Mesendoderm (in vitro differentiated cells): Measurements from ENCODE around the gene WDR86.

ENCODE experiments used
- DNase-seq: peaks from one replicate; pipeline ENCODE4 v3.0.0; 2013
- H2AK5ac ChIP-seq: 2 replicates; pipeline ENCODE4 v1.6.1; 2013; ENCODE audit warnings: low read length, inconsistent platforms
- H2BK120ac ChIP-seq: 2 replicates; pipeline ENCODE4 v1.6.1; 2013; ENCODE audit warnings: low read depth, mild to moderate bottlenecking, low read length, moderate library complexity, mixed read lengths
- H2BK15ac ChIP-seq: replicated peaks from 2 replicates; pipeline ENCODE4 v1.6.1; 2013; ENCODE audit warnings: low read depth, mild to moderate bottlenecking, moderate library complexity
- H2BK5ac ChIP-seq: 2 replicates; pipeline ENCODE4 v1.6.1; 2013; ENCODE audit warnings: low read length, inconsistent platforms
- H3K18ac ChIP-seq: 2 replicates; pipeline ENCODE4 v1.6.1; 2013; ENCODE audit warnings: mild to moderate bottlenecking, low read length, mixed read lengths
- H3K23ac ChIP-seq: one replicate; pipeline ENCODE4 v1.6.1; 2013; ENCODE audit warnings: low read length
- H3K27ac ChIP-seq: 2 replicates; pipeline ENCODE4 v1.5.1; 2013; ENCODE audit warnings: low read depth, mild to moderate bottlenecking, inconsistent platforms, low read length, moderate library complexity
- H3K27me3 ChIP-seq: 2 replicates; pipeline ENCODE4 v1.6.1; 2013; ENCODE audit warnings: low read length, control low read depth, mild to moderate bottlenecking, inconsistent platforms; ENCODE audit not compliant: insufficient read depth, poor library complexity
- H3K36me3 ChIP-seq: 2 replicates; pipeline ENCODE4 v1.6.1; 2013; ENCODE audit warnings: low read length, inconsistent platforms; ENCODE audit not compliant: control insufficient read depth, insufficient read depth
- H3K4ac ChIP-seq: one replicate; pipeline ENCODE4 v1.6.1; 2013; ENCODE audit warnings: low read depth, mild to moderate bottlenecking, low read length, moderate library complexity
- H3K4me1 ChIP-seq: 2 replicates; pipeline ENCODE4 v1.6.1; 2013; ENCODE audit warnings: low read depth, low read length, inconsistent platforms; ENCODE audit not compliant: control insufficient read depth
- H3K4me2 ChIP-seq: 2 replicates; pipeline ENCODE4 v1.6.1; 2013; ENCODE audit warnings: low read length
- H3K4me3 ChIP-seq: 2 replicates; pipeline ENCODE4 v1.5.1; 2013; ENCODE audit warnings: mild to moderate bottlenecking, low read length
- H3K56ac ChIP-seq: one replicate; pipeline ENCODE4 v1.6.1; 2013; ENCODE audit warnings: low read length
- H3K79me1 ChIP-seq: 2 replicates; pipeline ENCODE4 v1.6.1; 2013; ENCODE audit warnings: low read length, inconsistent platforms
- H3K79me2 ChIP-seq: 2 replicates; pipeline ENCODE4 v1.6.1; 2013; ENCODE audit warnings: mild to moderate bottlenecking, low read length; ENCODE audit not compliant: control insufficient read depth, insufficient read depth
- H3K9ac ChIP-seq: 2 replicates; pipeline ENCODE4 v1.6.1; 2013; ENCODE audit warnings: low read length, inconsistent platforms
- H4K5ac ChIP-seq: one replicate; pipeline ENCODE4 v1.6.1; 2013; ENCODE audit warnings: low read length
- H4K8ac ChIP-seq: one replicate; pipeline ENCODE4 v1.6.1; 2013; ENCODE audit warnings: low read depth, mild to moderate bottlenecking, control low read depth, low read length, moderate library complexity
- WGBS: extraction: QIAGEN DNeasy Blood & Tissue Kit; methylation state at CpG from one replicate; pipeline ENCODE4 v1.1.7; 2013; ENCODE audit warnings: low lambda C conversion rate, missing lambda C conversion rate; ENCODE audit not compliant: insufficient coverage; ENCODE audit errors: extremely low coverage; 5-methylcytosine and 5-hydroxymethylcytosine counted together

WDR86 gene

GRCh38 chr7:151405056-151405455 is 4.8 kb downstream of the WDR86 start:
- Histone ChIP-seq H3K79me2 (no peaks in the 10 kb centered on the region), H4K5ac (no peak overlapping the region), H3K18ac (no peak overlapping the region), H3K79me1 (peaks cover 2% of the 10 kb centered on the region), H3K4ac (no peak overlapping the region), H3K23ac (no peak overlapping the region), H3K4me2 (no peak overlapping the region), H4K8ac (no peak overlapping the region), H2AK5ac (no peak overlapping the region), H2BK120ac (no peak overlapping the region), H3K56ac (peak overlapping the region; percentile 46), H2BK5ac (no peak overlapping the region), H3K9ac (no peak overlapping the region), H3K4me3 (no peak overlapping the region), H2BK15ac (no peak overlapping the region), H3K27me3 (no peaks in the 10 kb centered on the region), H3K36me3 (no peaks in the 10 kb centered on the region), H3K4me1 (peaks cover 3% of the 10 kb centered on the region), H3K27ac (no peak overlapping the region)
- no peak for DNase-seq
- whole genome bisulfite sequencing = no CpG with 5 or more reads among the region's 9 CpGs

- Histone ChIP-seq H4K8ac (no peak overlapping the region), H3K18ac (no peak overlapping the region), H3K27ac (no peak overlapping the region), H3K4me2 (no peak overlapping the region), H3K4me3 (no peak overlapping the region), H2BK120ac (no peak overlapping the region), H3K56ac (peak overlapping the region; percentile 46), H2AK5ac (no peak overlapping the region), H3K23ac (no peak overlapping the region), H3K4me1 (peaks cover 3% of the 10 kb centered on the region), H4K5ac (no peak overlapping the region), H3K79me1 (peaks cover 2% of the 10 kb centered on the region), H3K9ac (no peak overlapping the region), H3K79me2 (no peaks in the 10 kb centered on the region), H2BK5ac (no peak overlapping the region), H2BK15ac (no peak overlapping the region), H3K36me3 (no peaks in the 10 kb centered on the region), H3K27me3 (no peaks in the 10 kb centered on the region), H3K4ac (no peak overlapping the region)
- WGBS = no CpG with 5 or more reads among the region's 18 CpGs
- no peak for DNase-seq
Measured at GRCh38 chr7:151404216-151405011, 5.4 kb downstream of the WDR86 start.

- H3K27ac ChIP-seq = no peak overlapping the region
Measured at GRCh38 chr7:151403764-151404163, 6.1 kb downstream of the WDR86 start.

GRCh38 chr7:151402029-151402835 is 7.6 kb downstream of the WDR86 start:
- WGBS = no CpG with 5 or more reads among the region's 16 CpGs
- H3K79me2 ChIP-seq = no peaks in the 10 kb centered on the region
- H4K8ac ChIP-seq = no peak overlapping the region
- H3K4ac ChIP-seq = no peak overlapping the region
- no peak overlapping the region for H3K4me2 ChIP-seq
- no peaks in the 10 kb centered on the region for H3K27me3 ChIP-seq
- DNase-seq = no peak
- H3K18ac ChIP-seq = no peak overlapping the region
- no peak overlapping the region for H3K9ac ChIP-seq
- H4K5ac ChIP-seq = no peak overlapping the region
- no peak overlapping the region for H3K4me3 ChIP-seq
- no peak overlapping the region for H2BK5ac ChIP-seq
- H3K36me3 ChIP-seq = peaks cover 2% of the 10 kb centered on the region
- H3K27ac ChIP-seq = no peak overlapping the region
- no peak overlapping the region for H2BK120ac ChIP-seq
- H3K4me1 ChIP-seq = no peaks in the 10 kb centered on the region
- no peak overlapping the region for H2BK15ac ChIP-seq
- no peak overlapping the region for H3K56ac ChIP-seq
- H3K79me1 ChIP-seq = no peaks in the 10 kb centered on the region
- H2AK5ac ChIP-seq = no peak overlapping the region
- no peak overlapping the region for H3K23ac ChIP-seq

More at GRCh38 chr7:151403764-151404163, 6.1 kb downstream of the WDR86 start:
- H3K4ac ChIP-seq = no peak overlapping the region
- H3K18ac ChIP-seq = no peak overlapping the region
- no CpG with 5 or more reads among the region's 9 CpGs for WGBS
- H2BK120ac ChIP-seq = no peak overlapping the region
- H2BK5ac ChIP-seq = no peak overlapping the region
- H3K27me3 ChIP-seq = no peaks in the 10 kb centered on the region
- H3K4me2 ChIP-seq = no peak overlapping the region
- no peak overlapping the region for H4K5ac ChIP-seq
- no peak overlapping the region for H4K8ac ChIP-seq
- DNase-seq = no peak
- no peak overlapping the region for H3K4me3 ChIP-seq
- H3K36me3 ChIP-seq = no peaks in the 10 kb centered on the region
- H3K56ac ChIP-seq = no peak overlapping the region
- peaks cover 2% of the 10 kb centered on the region for H3K79me1 ChIP-seq
- H2BK15ac ChIP-seq = no peak overlapping the region
- H3K9ac ChIP-seq = no peak overlapping the region
- H3K79me2 ChIP-seq = no peaks in the 10 kb centered on the region
- no peak overlapping the region for H2AK5ac ChIP-seq
- H3K23ac ChIP-seq = no peak overlapping the region
- H3K4me1 ChIP-seq = peaks cover 3% of the 10 kb centered on the region

GRCh38 chr7:151400626-151401315 is 9.1 kb downstream of the WDR86 start:
- Histone ChIP-seq H4K5ac (no peak overlapping the region), H3K36me3 (peaks cover 2% of the 10 kb centered on the region), H2BK5ac (no peak overlapping the region), H3K27me3 (no peaks in the 10 kb centered on the region), H3K4me1 (no peaks in the 10 kb centered on the region), H2BK15ac (no peak overlapping the region), H3K23ac (no peak overlapping the region), H3K79me1 (no peaks in the 10 kb centered on the region), H3K56ac (no peak overlapping the region), H4K8ac (no peak overlapping the region), H3K4me2 (no peak overlapping the region), H3K4ac (no peak overlapping the region), H3K9ac (no peak overlapping the region), H3K18ac (no peak overlapping the region), H2AK5ac (no peak overlapping the region), H3K4me3 (no peak overlapping the region), H3K79me2 (no peaks in the 10 kb centered on the region), H3K27ac (no peak overlapping the region), H2BK120ac (no peak overlapping the region)
- no CpG with 5 or more reads among the region's 14 CpGs for WGBS
- peak; percentile 36 for DNase-seq
